Thyroid gland (tissue), 4 donors: Measurements from ENCODE around the gene FASTK. TPM values are rescaled to one million over a fixed set of nuclear protein-coding genes. Genes with fewer than 3 reads are reported as not detected.

Source experiments
- DNase-seq, 2 donors: peaks; one replicate each; pipeline ENCODE4 v3.0.0-alpha.2; 2019
- H3K27ac ChIP-seq, 3 donors: fragments of 200-600 bp; sonication (generic); 1 replicate in 2 of 3; 2 replicates in 1 of 3; pipeline ENCODE4 v1.5.1; 2016 to 2019; ENCODE audit warnings: mild to moderate bottlenecking in 1 of 3, moderate library complexity in 1 of 3
- H3K27me3 ChIP-seq: fragments of 200-600 bp; sonication (generic); one replicate; pipeline ENCODE4 v1.5.1; 2019
- H3K36me3 ChIP-seq, 2 donors: fragments of 200-600 bp; sonication (generic); one replicate each; pipeline ENCODE4 v1.5.1; 2016 to 2019
- H3K4me1 ChIP-seq, 2 donors: fragments of 200-600 bp; sonication (generic); one replicate each; pipeline ENCODE4 v1.5.1; 2017 to 2019
- H3K4me3 ChIP-seq, 3 donors: fragments of 200-600 bp; sonication (generic); replicated peaks in 1 of 3; 1 replicate in 2 of 3; 2 replicates in 1 of 3; pipeline ENCODE4 v1.5.1; 2016; ENCODE audit warnings: mild to moderate bottlenecking in 1 of 3
- H3K9me3 ChIP-seq: fragments of 200-600 bp; sonication (generic); one replicate; pipeline ENCODE4 v1.5.1; 2017
- CTCF ChIP-seq, 6 experiments: fragments of 200-600 bp in 3 of 6; fragments of 450-650 bp in 3 of 6; sonication (generic) in 3 of 6; IDR thresholded peaks; one replicate each; pipeline ENCODE4 v1.5.1; 2016 to 2019; ENCODE audit warnings: antibody characterized with exemption in 6 of 6, mild to moderate bottlenecking in 2 of 6, inconsistent platforms in 1 of 6, moderate library complexity in 1 of 6
- POLR2A ChIP-seq, 2 donors: fragments of 450-650 bp; IDR thresholded peaks; one replicate each; pipeline ENCODE4 v1.6.1; 2017; ENCODE audit warnings: antibody characterized with exemption in 2 of 2, mild to moderate bottlenecking in 2 of 2, moderate library complexity in 1 of 2
- WGBS, 2 donors: methylation state at CpG; one replicate each; pipeline ENCODE4 v1.1.5; 2017; 5-methylcytosine and 5-hydroxymethylcytosine counted together
- intact Hi-C: fragments of 100-400 bp; cut with DNase I; formaldehyde crosslinking; loops from one replicate; pipeline ENCODE4 v1.15.1; 2023
- total RNA-seq, 4 donors: library from RNA; depleted of rRNA; stranded (reverse); fragments of >200 nt; gene quantifications; one replicate each; pipeline ENCODE4 v1.2.3, GENCODE V29; 2016

FASTK gene
- total RNA-seq, 4 donors from 2014 or later: 71.8 to 114 (median 78.8) TPM

GRCh38 chr7:151081170-151082101 is 827 bp upstream of the FASTK start:
- Histone ChIP-seq H3K27me3 (no peaks in the 10 kb centered on the region), H3K4me3 (peak overlapping the region in 1 of 3 donors; percentile 95), H3K27ac (peak overlapping the region; percentile 87 to 94 (median 94)), H3K36me3 (no peaks in the 10 kb centered on the region), H3K9me3 (no peaks in the 10 kb centered on the region), H3K4me1 (peaks cover 31 to 46% of the 10 kb centered on the region in 2 donors)
- intact Hi-C loops: no loop called here
- WGBS, 2 donors: 46 to 62% methylated on average over 25 to 35 of the region's 64 CpGs
- DNase-seq: peak in 1 of 2 donors; percentile 10
- no peak for TF ChIP-seq POLR2A (IDR thresholded peaks at IDR 0.05)
- TF ChIP-seq CTCF (IDR thresholded peaks at IDR 0.05): no peak

GRCh38 chr7:151080067-151080521 is 515 bp downstream of the FASTK start:
- Histone ChIP-seq H3K27ac (peak overlapping the region; percentile 71 to 94 (median 94)), H3K36me3 (peaks cover 5 to 10% of the 10 kb centered on the region in 2 donors), H3K9me3 (no peaks in the 10 kb centered on the region), H3K27me3 (no peaks in the 10 kb centered on the region), H3K4me1 (peaks cover 27 to 40% of the 10 kb centered on the region in 2 donors), H3K4me3 (peak overlapping the region; percentile 53 to 95 (median 81))
- intact Hi-C loops: no loop called here
- DNase-seq: peak; percentile 15 to 27
- WGBS, 2 donors: 6% methylated on average over 7 to 11 of the region's 31 CpGs
- TF ChIP-seq POLR2A (IDR thresholded peaks at IDR 0.05) (no peak), CTCF (IDR thresholded peaks at IDR 0.05) (no peak)

- intact Hi-C loops: no loop called here
- H3K9me3 ChIP-seq: no peaks in the 10 kb centered on the region
- no peak overlapping the region for H3K27ac ChIP-seq
- no peak for DNase-seq
- peak overlapping the region in 1 of 3 donors; percentile 95 for H3K4me3 ChIP-seq
- 84 to 85% methylated on average over 20 to 27 of the region's 27 CpGs for WGBS, 2 donors
- H3K27me3 ChIP-seq: no peaks in the 10 kb centered on the region
- TF ChIP-seq POLR2A (IDR thresholded peaks at IDR 0.05) (no peak), CTCF (IDR thresholded peaks at IDR 0.05) (no peak)
- peaks cover 27 to 40% of the 10 kb centered on the region in 2 donors for H3K4me1 ChIP-seq
- peaks cover 12 to 17% of the 10 kb centered on the region in 2 donors for H3K36me3 ChIP-seq
Measured at GRCh38 chr7:151079199-151079910, 1.3 kb downstream of the FASTK start.

GRCh38 chr7:151078233-151079040 is 2.2 kb downstream of the FASTK start:
- H3K27me3 ChIP-seq: no peaks in the 10 kb centered on the region
- DNase-seq: no peak
- no peaks in the 10 kb centered on the region for H3K9me3 ChIP-seq
- no peak overlapping the region for H3K4me3 ChIP-seq
- no peak for TF ChIP-seq POLR2A (IDR thresholded peaks at IDR 0.05)
- no peak for TF ChIP-seq CTCF (IDR thresholded peaks at IDR 0.05)
- peaks cover 21 to 24% of the 10 kb centered on the region in 2 donors for H3K36me3 ChIP-seq
- 57 to 58% methylated on average over 21 to 22 of the region's 22 CpGs for WGBS, 2 donors
- intact Hi-C loops: no loop called here
- H3K27ac ChIP-seq: no peak overlapping the region
- H3K4me1 ChIP-seq: peaks cover 27 to 35% of the 10 kb centered on the region in 2 donors
